ENCODE data around the gene ADARB1.

DNA sequence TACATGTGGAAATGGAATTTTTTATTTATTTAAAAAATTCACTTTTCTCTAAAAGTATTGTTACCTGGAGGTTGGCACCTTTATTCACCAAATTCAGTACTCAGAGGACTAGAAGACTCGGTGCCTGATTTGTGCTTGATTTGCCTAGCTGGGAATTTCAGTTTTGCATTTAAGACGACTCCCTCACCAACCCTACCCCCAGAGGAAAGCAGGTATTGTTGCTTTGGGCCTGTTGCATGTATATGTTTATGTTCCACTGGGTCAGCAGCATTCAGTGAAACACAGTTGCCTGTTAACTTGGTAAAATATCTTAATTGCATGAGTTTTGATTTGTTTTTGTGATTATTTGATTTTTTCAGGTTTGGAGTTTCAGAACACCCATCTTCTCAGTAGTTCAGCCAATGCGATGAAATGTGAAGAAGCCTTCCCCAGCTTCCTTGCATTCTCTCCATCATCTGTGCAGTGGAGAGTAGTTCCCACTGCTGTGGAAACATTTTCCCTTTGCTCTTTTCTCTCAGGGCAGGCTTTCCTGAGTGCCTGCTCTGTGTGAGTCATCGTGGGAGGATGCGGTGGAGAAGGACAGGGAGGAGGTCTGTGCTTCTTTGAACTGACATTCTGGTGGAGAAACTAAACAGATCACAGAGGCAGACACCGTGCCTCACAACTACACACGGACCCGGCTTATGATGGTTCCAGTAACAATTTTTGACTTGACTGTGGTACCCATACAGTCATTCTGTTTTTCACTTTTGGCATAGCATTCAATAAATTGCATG lies 6.4 kb downstream of the ADARB1 start:
- TF ChIP-seq ZBTB17 (tag by site-specific recombination; IDR thresholded peaks at IDR 0.05) (peak; percentile 14; the same call in 1 of the 2 replicates), MEIS1 (CRISPR knock-in tag; IDR thresholded peaks at IDR 0.05; ENCODE audit: borderline replicate concordance) (no peak), ZNF132 (tag by site-specific recombination; IDR thresholded peaks at IDR 0.05; ENCODE audit: borderline replicate concordance) (no peak), ZNF274 (IDR thresholded peaks at IDR 0.05; ENCODE audit: low read length) (no peak), ZNF274 (tag by site-specific recombination; IDR thresholded peaks at IDR 0.05; ENCODE audit: borderline replicate concordance) (no peak), ZNF747 (tag by site-specific recombination; IDR thresholded peaks at IDR 0.05) (no peak), RBAK (tag by site-specific recombination; IDR thresholded peaks at IDR 0.05) (no peak), REPIN1 (tag by site-specific recombination; IDR thresholded peaks at IDR 0.05; ENCODE audit: low read depth) (no peak), ZNF121 (tag by site-specific recombination; IDR thresholded peaks at IDR 0.05) (no peak), ZBTB7A (tag by site-specific recombination; IDR thresholded peaks at IDR 0.05; ENCODE audit: low read depth) (no peak), ZNF670 (tag by site-specific recombination; IDR thresholded peaks at IDR 0.05; ENCODE audit: low read depth) (no peak), ZNF239 (tag by site-specific recombination; IDR thresholded peaks at IDR 0.05) (no peak)
- TF ChIP-seq, protein P1, sequence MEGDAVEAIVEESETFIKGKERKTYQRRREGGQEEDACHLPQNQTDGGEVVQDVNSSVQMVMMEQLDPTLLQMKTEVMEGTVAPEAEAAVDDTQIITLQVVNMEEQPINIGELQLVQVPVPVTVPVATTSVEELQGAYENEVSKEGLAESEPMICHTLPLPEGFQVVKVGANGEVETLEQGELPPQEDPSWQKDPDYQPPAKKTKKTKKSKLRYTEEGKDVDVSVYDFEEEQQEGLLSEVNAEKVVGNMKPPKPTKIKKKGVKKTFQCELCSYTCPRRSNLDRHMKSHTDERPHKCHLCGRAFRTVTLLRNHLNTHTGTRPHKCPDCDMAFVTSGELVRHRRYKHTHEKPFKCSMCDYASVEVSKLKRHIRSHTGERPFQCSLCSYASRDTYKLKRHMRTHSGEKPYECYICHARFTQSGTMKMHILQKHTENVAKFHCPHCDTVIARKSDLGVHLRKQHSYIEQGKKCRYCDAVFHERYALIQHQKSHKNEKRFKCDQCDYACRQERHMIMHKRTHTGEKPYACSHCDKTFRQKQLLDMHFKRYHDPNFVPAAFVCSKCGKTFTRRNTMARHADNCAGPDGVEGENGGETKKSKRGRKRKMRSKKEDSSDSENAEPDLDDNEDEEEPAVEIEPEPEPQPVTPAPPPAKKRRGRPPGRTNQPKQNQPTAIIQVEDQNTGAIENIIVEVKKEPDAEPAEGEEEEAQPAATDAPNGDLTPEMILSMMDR (tag by site-specific recombination; IDR thresholded peaks at IDR 0.05): no peak
- TF ChIP-seq, protein P2, sequence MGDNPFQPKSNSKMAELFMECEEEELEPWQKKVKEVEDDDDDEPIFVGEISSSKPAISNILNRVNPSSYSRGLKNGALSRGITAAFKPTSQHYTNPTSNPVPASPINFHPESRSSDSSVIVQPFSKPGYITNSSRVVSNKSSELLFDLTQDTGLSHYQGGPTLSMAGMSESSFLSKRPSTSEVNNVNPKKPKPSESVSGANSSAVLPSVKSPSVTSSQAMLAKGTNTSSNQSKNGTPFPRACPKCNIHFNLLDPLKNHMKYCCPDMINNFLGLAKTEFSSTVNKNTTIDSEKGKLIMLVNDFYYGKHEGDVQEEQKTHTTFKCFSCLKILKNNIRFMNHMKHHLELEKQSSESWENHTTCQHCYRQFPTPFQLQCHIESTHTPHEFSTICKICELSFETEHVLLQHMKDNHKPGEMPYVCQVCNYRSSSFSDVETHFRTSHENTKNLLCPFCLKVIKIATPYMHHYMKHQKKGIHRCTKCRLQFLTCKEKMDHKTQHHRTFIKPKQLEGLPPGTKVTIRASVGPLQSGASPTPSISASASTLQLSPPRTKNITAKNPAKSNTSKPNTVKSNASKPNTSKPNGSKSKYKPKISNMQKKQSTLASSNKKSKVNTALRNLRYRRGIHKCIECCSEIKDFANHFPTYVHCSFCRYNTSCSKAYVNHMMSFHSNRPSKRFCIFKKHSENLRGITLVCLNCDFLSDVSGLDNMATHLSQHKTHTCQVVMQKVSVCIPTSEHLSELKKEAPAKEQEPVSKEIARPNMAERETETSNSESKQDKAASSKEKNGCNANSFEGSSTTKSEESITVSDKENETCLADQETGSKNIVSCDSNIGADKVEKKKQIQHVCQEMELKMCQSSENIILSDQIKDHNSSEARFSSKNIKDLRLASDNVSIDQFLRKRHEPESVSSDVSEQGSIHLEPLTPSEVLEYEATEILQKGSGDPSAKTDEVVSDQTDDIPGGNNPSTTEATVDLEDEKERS (tag by site-specific recombination; IDR thresholded peaks at IDR 0.05): no peak
